HCT116 (cell line): ENCODE results near the gene SMYD4. TPM values are rescaled to one million over a fixed set of nuclear protein-coding genes. Genes with fewer than 3 reads are reported as not detected.

Source experiments
- ATAC-seq: fragments of 200-7000 bp; cut with Tn5 transposase; 2 replicates; pipeline ENCODE4 v1.9.1; 2020; ENCODE audit warnings: mild to moderate bottlenecking, moderate library complexity
- BruUV-seq: library from RNA; stranded (reverse); fragments of 400-500 nt; replicated peaks from 2 replicates; lab custom pipeline; 2021; lab: Mats Ljungman, UMichigan
- CTCF ChIA-PET: fragments of 300-600 bp; sonication (Branson Sonifier 250); formaldehyde crosslinking; loops from one replicate; lab custom pipeline; 2021; ENCODE audit warnings: antibody characterized with exemption; lab: Charles Lee
- POLR2A ChIA-PET: fragments of 300-600, 350-600 bp; sonication (Branson Sonifier 250); formaldehyde crosslinking; loops from one replicate; lab custom pipeline; 2021; ENCODE audit warnings: antibody characterized with exemption; lab: Charles Lee
- RAD21 ChIA-PET, 2 experiments: fragments of 300-600 bp; sonication (Branson Sonifier 250); formaldehyde crosslinking; loops; one replicate each; lab custom pipeline; 2023; ENCODE audit warnings: low total read pairs in 2 of 2; ENCODE audit not compliant: uncharacterized antibody in 2 of 2, unreplicated experiment in 2 of 2, low non-redundant PET in 1 of 2; lab: Charles Lee
- DNase-seq: peaks from one replicate; pipeline ENCODE4 v3.0.0-alpha.2; 2010; ENCODE audit warnings: low read depth, low spot score
- H2AFZ ChIP-seq: fragments of 200-600 bp; shearing (Covaris generic), sonication (generic); 2 replicates; pipeline ENCODE4 v1.6.1; 2017; ENCODE audit warnings: low read depth, mixed run types, mixed read lengths, antibody characterized with exemption, low read length; ENCODE audit not compliant: poor library complexity, severe bottlenecking
- H3K27ac ChIP-seq: 2 replicates; pipeline ENCODE4 v1.5.1; 2012; ENCODE audit warnings: low read depth, low read length
- H3K27me3 ChIP-seq: fragments of 200-600 bp; sonication (generic); 2 replicates; pipeline ENCODE4 v1.6.1; 2016; ENCODE audit warnings: mixed run types, low read length, mixed read lengths; ENCODE audit not compliant: insufficient read depth
- H3K36me3 ChIP-seq, 2 experiments: fragments of 200-500 bp in 1 of 2; fragments of 200-600 bp in 1 of 2; sonication (Bioruptor generic) in 1 of 2; sonication (generic) in 1 of 2; 2 replicates each; pipeline versions ENCODE4 v1.5.1 to v1.6.1; 2014 to 2016; ENCODE audit warnings: low read length in 2 of 2, inconsistent platforms in 1 of 2, mixed read lengths in 1 of 2, mixed run types in 1 of 2; ENCODE audit not compliant: insufficient read depth in 2 of 2, control insufficient read depth in 1 of 2
- H3K4me1 ChIP-seq, 2 experiments: fragments of 200-600 bp in 1 of 2; sonication (generic) in 1 of 2; 2 replicates each; pipeline versions ENCODE4 v1.5.1 to v1.6.1; 2012 to 2017; ENCODE audit warnings: low read length in 2 of 2, inconsistent platforms in 1 of 2, mild to moderate bottlenecking in 1 of 2, mixed read lengths in 1 of 2, mixed run types in 1 of 2, moderate library complexity in 1 of 2; ENCODE audit not compliant: insufficient read depth in 2 of 2, control insufficient read depth in 1 of 2
- H3K4me2 ChIP-seq: fragments of 200-600 bp; sonication (generic); 2 replicates; pipeline ENCODE4 v1.6.1; 2017; ENCODE audit warnings: mixed run types, low read length, mixed read lengths
- H3K4me3 ChIP-seq, 2 experiments: fragments of 200-600 bp in 1 of 2; sonication (generic) in 1 of 2; replicated peaks in 1 of 2; 2 replicates each; pipeline ENCODE4 v1.5.1; 2011 to 2016; ENCODE audit warnings: low read length in 2 of 2, control low read depth in 1 of 2, low read depth in 1 of 2, mild to moderate bottlenecking in 1 of 2, mixed read lengths in 1 of 2, mixed run types in 1 of 2
- H3K79me2 ChIP-seq: fragments of 200-600 bp; sonication (generic); 2 replicates; pipeline ENCODE4 v1.6.1; 2017; ENCODE audit warnings: mild to moderate bottlenecking, mixed run types, low read length, moderate library complexity, mixed read lengths; ENCODE audit not compliant: insufficient read depth
- H3K9ac ChIP-seq: fragments of 200-600 bp; sonication (generic); 2 replicates; pipeline ENCODE4 v1.6.1; 2016; ENCODE audit warnings: low read length, mixed read lengths
- H3K9me2 ChIP-seq: fragments of 200-600 bp; sonication (generic), shearing (Covaris generic); 2 replicates; pipeline ENCODE4 v1.6.1; 2017; ENCODE audit warnings: mixed run types, mild to moderate bottlenecking, moderate library complexity; ENCODE audit not compliant: insufficient read depth
- H3K9me3 ChIP-seq, 2 experiments: fragments of 200-500 bp in 1 of 2; fragments of 200-600 bp in 1 of 2; sonication (Bioruptor generic) in 1 of 2; sonication (generic) in 1 of 2; 2 replicates each; pipeline ENCODE4 v1.6.1; 2014 to 2017; ENCODE audit warnings: low read length in 2 of 2, mixed read lengths in 2 of 2, inconsistent platforms in 1 of 2, low read depth in 1 of 2, mild to moderate bottlenecking in 1 of 2, mixed run types in 1 of 2, moderate library complexity in 1 of 2; ENCODE audit not compliant: control insufficient read depth in 1 of 2, insufficient read depth in 1 of 2
- H4K20me1 ChIP-seq: fragments of 200-600 bp; sonication (generic), shearing (Covaris generic); 2 replicates; pipeline ENCODE4 v1.6.1; 2017; ENCODE audit warnings: mixed run types, mild to moderate bottlenecking, moderate library complexity; ENCODE audit not compliant: insufficient read depth
- CBX3 ChIP-seq: IDR thresholded peaks from 2 replicates; pipeline ENCODE4 v1.6.1; 2012; ENCODE audit warnings: low read depth
- CEBPB ChIP-seq: IDR thresholded peaks from 2 replicates; pipeline ENCODE4 v1.6.1; 2012; ENCODE audit warnings: low read depth
- CTCF ChIP-seq, 3 experiments: fragments of 200-600 bp in 1 of 3; sonication (generic) in 1 of 3; IDR thresholded peaks in 2 of 3; conservative IDR thresholded peaks in 1 of 3; 2 replicates each; pipeline ENCODE4 v1.5.1; 2012 to 2017; ENCODE audit warnings: low read depth in 2 of 3, low read length in 2 of 3, antibody characterized with exemption in 1 of 3, borderline replicate concordance in 1 of 3, control low read depth in 1 of 3, mild to moderate bottlenecking in 1 of 3, mixed read lengths in 1 of 3, mixed run types in 1 of 3, moderate library complexity in 1 of 3; ENCODE audit not compliant: insufficient read depth in 1 of 3
- ELF1 ChIP-seq: IDR thresholded peaks from 2 replicates; pipeline ENCODE4 v1.6.1; 2012; ENCODE audit warnings: low read depth, borderline replicate concordance
- EZH2phosphoT487 ChIP-seq: fragments of 200-600 bp; IDR thresholded peaks from 2 replicates; pipeline ENCODE4 v1.6.1; 2018; ENCODE audit warnings: antibody characterized with exemption, borderline replicate concordance
- MAX ChIP-seq: IDR thresholded peaks from 2 replicates; pipeline ENCODE4 v1.6.1; 2012
- POLR2A ChIP-seq: IDR thresholded peaks from 2 replicates; pipeline ENCODE4 v1.7.0; 2011; ENCODE audit warnings: borderline replicate concordance; ENCODE audit not compliant: insufficient read depth, insufficient read length; ENCODE audit errors: extremely low read depth
- RAD21 ChIP-seq: IDR thresholded peaks from 2 replicates; pipeline ENCODE4 v1.6.1; 2012; ENCODE audit warnings: low read depth, mild to moderate bottlenecking
- SP1 ChIP-seq: IDR thresholded peaks from 2 replicates; pipeline ENCODE4 v1.6.1; 2012; ENCODE audit warnings: low read depth
- TCF7L2 ChIP-seq: IDR thresholded peaks from 2 replicates; pipeline ENCODE4 v1.7.0; 2011; ENCODE audit warnings: borderline replicate concordance, inconsistent platforms; ENCODE audit not compliant: insufficient read depth, insufficient read length; ENCODE audit errors: extremely low read depth
- YY1 ChIP-seq: IDR thresholded peaks from 2 replicates; pipeline ENCODE4 v1.6.1; 2011; ENCODE audit warnings: low read length, low read depth, moderate library complexity, mild to moderate bottlenecking; ENCODE audit not compliant: insufficient replicate concordance; ENCODE audit errors: extremely low read depth
- ZNF274 ChIP-seq: fragments of 200-500 bp; sonication (Bioruptor generic); IDR thresholded peaks from 2 replicates; pipeline ENCODE4 v1.6.1; 2014; ENCODE audit warnings: mild to moderate bottlenecking, low read depth, low read length, inconsistent platforms
- intact Hi-C: fragments of 100-400 bp; cut with micrococcal nuclease; formaldehyde crosslinking; loops from 2 replicates; pipeline ENCODE4 v1.10.0; 2022
- total RNA-seq: library from RNA; stranded (reverse); gene quantifications from one replicate; pipeline ENCODE4 v1.2.1, GENCODE V29; 2021; ENCODE audit not compliant: unreplicated experiment

SMYD4 gene
- total RNA-seq, 1 experiment from 2014 or later, result 16.9 TPM

- H4K20me1 ChIP-seq, result no peaks in the 10 kb centered on the region
- no peaks in the 10 kb centered on the region for H3K9me2 ChIP-seq
- no peak overlapping the region for H3K27ac ChIP-seq
- ChIA-PET POLR2A (no interaction called here), CTCF (no interaction called here), RAD21 (no interaction called here)
- intact Hi-C loops, result no loop called here
- ATAC-seq, result no peak
- no peak overlapping the region for H3K4me2 ChIP-seq
- TSS peak; percentile 21 for BruUV-seq
- peaks cover 18 to 31% of the 10 kb centered on the region in 2 experiments for H3K36me3 ChIP-seq
- H2AFZ ChIP-seq, result no peak overlapping the region
- no peak for DNase-seq
- no peak overlapping the region for H3K9ac ChIP-seq
- H3K4me1 ChIP-seq, result peaks cover 0 to 3% of the 10 kb centered on the region in 2 experiments; a peak in 1 of 4 replicates
- no peak overlapping the region for H3K4me3 ChIP-seq
- H3K27me3 ChIP-seq, result no peaks in the 10 kb centered on the region
- TF ChIP-seq TCF7L2 (no peak), CTCF (IDR thresholded peaks at IDR 0.05 in 2 of 3, conservative IDR thresholded peaks at IDR 0.05 in 1 of 3; ENCODE audit: borderline replicate concordance in 1 of 3, insufficient read depth in 1 of 3, low read depth in 2 of 3, low read length in 2 of 3) (no peak), SP1 (no peak), CBX3 (no peak), CEBPB (no peak), MAX (no peak), POLR2A (no peak), ZNF274 (no peak), RAD21 (no peak), EZH2phosphoT487 (no peak), YY1 (no peak), ELF1 (no peak)
- H3K9me3 ChIP-seq, result no peaks in the 10 kb centered on the region
- H3K79me2 ChIP-seq, result no peaks in the 10 kb centered on the region
These were observed 50.1 kb downstream of the SMYD4 start for GRCh38 chr17:1779571-1780131.
